ENCODE results near the gene SRXN1. TPM values are rescaled to one million over a fixed set of nuclear protein-coding genes. Genes with fewer than 3 reads are reported as not detected.

The SRXN1 gene
- total RNA-seq, 1 donor from 2014 or later: 15.4 TPM

GRCh38 chr20:676315-676937, 23.4 kb upstream of the SRXN1 start:
- intact Hi-C loops (cut with DNase I): no loop called here
- ATAC-seq (peak; percentile 42), DNase-seq (ENCODE audit: low spot score) (no peak)

DNA sequence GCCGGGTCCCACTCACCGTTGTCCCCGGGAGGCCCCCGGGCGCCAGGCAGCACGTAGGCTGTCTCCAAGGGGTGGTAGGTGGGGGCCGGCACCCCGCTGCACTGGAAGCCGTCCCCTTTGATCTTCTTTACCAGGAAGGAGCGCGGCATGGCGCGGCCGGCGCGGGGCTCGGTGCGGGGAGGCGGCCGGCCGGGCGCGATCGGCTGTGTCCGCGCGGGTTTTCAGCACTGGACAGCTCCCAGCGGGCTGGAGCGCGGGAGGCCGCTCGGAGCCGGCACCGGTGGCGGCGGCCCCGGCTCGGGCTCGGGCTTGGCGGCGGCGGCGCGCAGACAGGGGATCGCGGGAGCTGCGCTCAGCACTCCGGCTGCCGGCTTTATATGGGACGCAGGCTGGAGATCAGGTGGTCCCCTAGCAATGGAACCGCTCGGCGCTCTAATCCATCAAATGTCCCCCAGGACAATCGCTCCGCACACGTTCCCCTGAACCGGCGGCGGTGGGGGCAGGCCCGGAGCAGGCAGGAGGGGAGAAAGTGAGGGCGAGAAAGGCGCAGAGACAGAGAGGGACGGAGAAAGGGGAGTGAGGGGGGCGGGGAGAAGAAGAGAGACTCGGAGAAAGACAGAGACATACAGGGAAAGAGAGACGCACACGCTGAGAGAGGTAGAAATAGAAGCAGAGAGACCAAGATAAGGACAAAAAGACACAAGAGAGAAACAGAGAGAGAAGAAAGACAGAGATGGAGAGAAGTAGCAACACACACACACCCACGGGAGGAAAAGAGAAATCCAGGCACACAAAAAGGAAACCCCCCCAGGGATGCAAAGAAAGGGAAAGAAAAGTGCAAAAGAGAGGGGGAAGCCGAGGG, 22.7 kb upstream of the SRXN1 start, which contains the start of gene SCRT2:
Gene SCRT2, minus strand, starts transcription at position 350 of the 862 bp plus-strand sequence. Its CDS starts 201 bp downstream, at position 149.
- intact Hi-C loops (cut with DNase I): no loop called here
- DNase-seq (ENCODE audit: low spot score) (peak; percentile 90), ATAC-seq (peak; percentile 90)

DNA sequence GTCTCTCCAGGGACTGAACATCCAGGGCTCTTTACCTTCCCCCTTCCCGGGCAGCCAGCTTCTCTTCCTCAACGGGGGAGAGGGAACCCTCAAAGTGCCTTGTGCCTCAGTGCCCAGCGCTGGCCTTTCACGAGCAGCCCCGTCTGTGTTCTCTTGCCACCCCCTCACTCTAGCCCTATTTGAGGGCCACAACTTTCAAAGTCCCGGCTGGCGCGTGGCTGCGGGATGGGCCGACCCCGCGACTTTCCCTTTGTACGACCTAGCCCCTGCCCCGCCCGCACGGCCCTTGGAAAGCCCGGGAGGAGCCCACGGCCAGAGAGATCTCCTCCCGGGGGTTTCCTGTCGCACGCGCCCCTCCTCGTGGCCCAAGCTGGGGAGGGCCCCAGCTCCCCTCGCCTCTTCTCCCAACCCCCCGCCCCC, 22.0 kb upstream of the SRXN1 start:
- DNase-seq (ENCODE audit: low spot score): no peak
- ATAC-seq: no peak
- intact Hi-C loops (cut with DNase I): no loop called here

DNA sequence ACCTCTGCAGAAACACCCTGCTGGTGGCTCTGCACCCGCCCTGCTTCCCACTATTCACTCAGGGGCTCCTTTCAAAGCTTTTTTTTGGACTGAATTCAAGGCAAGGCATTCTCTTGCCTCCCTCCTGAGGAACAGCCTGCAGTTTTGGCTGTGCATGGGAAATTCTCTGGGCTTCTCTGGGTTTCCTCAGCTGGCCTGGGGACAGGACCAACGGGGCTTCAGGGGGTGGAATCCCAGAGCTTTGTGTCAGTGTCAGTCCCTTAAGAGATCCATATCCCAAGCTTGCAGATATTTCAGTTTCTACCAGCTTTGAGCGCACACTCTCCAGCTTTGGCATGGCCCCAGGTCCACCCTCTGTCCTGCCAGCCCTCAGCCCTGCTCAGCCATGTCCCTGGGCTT, 20.6 kb upstream of the SRXN1 start:
- no peak for DNase-seq (ENCODE audit: low spot score)
- no peak for ATAC-seq
- intact Hi-C loops (cut with DNase I): no loop called here

DNA sequence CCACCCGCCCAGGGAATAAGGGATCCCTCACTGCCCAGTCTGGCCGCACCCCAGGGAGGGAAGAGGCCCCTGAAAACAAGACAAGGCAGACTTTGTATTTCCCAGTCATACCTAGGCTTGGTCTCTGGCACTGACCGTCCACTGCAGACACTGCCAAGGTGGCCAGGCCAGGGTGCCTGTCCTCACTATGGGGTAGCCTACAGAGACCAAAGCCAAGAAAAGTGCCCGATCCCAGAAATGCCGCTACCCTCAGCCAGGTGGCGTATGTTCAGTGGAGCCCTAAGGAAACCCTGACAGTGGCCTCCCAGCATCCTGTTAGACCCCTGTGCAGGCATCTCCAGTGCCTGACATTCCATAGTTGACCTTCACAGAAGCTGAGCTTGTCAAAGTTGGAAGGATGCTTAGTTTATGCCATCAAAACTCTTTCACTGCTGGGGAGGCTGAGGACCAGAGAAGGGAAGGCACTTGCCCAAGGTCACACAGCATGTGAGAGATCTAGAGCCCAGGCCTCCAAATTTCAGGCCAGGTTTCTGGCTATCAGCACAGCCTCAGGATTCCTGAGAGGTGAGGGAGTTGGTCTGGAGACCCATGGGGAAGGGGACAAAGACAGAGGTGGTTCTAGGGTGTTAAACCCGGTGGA, 20.1 kb upstream of the SRXN1 start:
- intact Hi-C loops (cut with DNase I): no loop called here
- ATAC-seq: no peak
- DNase-seq (ENCODE audit: low spot score): no peak

DNA sequence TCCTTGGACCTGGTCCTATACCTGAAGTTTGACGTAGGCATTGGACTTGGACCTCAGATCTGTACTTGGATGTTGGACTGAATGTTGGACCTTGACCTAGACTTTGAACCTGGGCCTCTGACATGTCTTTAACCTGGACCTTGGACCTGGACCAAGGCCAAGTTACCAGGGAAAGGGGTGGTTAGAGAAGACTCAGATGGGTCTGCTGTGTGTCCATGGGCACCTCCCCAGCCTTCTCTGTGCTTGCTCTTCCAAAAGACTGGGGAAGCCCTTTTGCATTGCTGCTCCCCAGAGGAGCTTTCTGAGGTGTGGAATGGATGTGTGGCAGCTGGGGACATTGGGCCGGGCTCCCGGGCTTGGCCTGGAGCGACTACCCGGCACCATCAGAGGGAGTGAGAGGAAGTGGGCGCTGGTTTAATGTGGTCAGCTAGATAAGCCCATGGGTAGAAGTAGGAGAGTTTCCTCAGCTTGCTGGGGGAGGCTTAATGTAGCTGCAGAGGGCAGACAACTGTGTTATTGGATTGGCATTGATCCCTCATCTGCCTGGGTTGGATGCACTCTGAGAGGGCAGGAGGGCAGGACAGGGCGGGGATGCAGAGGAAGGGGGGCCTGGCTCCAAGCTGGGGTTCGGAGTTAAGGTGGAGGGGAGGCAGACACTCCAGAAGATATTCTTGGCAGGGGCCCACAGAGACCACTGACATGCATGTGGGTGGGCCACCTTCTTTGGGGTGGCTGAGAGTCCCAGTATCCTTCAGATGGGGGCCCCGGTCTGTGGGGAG, 18.4 kb upstream of the SRXN1 start:
- no peak for DNase-seq (ENCODE audit: low spot score)
- intact Hi-C loops (cut with DNase I): no loop called here

GRCh38 chr20:669573-669972, 16.6 kb upstream of the SRXN1 start:
- ATAC-seq (no peak), DNase-seq (ENCODE audit: low spot score) (no peak)
- intact Hi-C loops (cut with DNase I): no loop called here

More for the DNA sequence above, 18.4 kb upstream of the SRXN1 start:
- no peak for ATAC-seq

DNA sequence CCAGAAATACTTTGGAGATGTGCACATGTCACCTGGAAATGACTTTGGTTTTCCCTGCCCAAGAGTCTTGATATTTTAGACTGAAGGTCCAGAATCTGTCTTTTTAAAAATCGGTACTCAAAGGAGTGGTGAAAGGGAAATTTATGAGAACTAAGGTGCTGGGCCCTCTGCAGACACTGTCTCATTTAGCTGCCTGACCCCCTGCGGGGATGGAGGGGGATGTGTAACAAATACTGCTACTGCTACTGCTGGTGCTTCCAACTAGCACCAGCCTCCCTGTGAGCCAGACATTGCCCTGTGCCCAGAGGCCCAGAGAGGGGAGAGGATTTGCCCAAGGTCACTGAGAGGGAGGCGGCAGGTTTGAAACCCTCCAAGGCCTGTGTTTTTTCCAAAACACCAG, 15.6 kb upstream of the SRXN1 start:
- ATAC-seq (no peak), DNase-seq (ENCODE audit: low spot score) (no peak)
- intact Hi-C loops (cut with DNase I): no loop called here

DNA sequence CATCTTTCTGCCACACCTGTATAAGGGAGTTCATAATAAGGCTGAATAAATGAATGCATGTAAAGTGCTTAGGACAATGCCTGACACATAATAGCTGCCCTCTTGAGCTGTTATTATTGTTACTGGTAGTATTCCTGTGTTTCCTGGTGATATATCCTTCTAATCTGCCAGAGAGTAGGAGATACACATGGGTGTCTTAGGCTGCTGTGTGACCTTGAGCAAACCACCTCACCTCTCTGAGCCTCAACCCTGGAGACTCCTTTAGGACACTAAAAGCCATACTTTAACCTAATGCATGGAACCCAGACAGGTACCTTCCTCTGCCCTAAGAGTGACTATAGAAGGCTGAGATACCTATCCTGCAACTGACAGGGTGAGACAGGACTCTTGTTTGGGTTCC, 15.1 kb upstream of the SRXN1 start:
- ATAC-seq: no peak
- intact Hi-C loops (cut with DNase I): no loop called here

DNA sequence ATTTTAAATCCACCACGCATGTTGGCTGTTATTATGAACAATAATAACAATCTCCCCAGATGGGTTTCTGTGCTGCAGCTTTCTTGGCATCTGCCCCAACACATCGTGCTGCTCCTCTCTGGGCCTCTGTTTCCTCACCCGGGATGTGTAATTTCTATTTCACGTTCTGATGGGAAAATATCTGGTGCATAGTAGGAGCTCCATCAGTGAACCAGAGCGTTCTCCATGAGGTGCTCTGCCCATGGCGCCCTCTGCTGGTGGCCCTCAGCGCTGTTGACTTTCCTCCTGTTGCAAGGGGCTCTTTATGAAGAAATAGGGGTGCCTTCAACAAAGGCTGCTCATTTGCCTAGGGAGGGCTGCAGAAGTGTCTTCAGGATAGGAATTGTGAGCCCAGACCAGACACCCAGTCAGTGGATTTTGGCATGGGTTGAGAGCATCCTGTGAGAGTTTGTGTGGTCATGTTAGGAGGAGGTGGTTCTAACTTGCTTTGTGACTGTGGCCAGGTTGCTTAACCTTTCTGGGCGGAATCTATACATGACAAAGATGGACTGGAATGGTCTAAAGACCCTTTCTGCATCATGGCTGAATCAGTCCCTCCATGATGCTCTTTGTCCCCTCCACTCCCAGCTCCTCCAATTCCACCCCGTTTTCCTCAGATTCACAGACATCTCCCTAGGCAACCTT, 14.5 kb upstream of the SRXN1 start:
- ATAC-seq (no peak), DNase-seq (ENCODE audit: low spot score) (peak; percentile 72)
- intact Hi-C loops (cut with DNase I): no loop called here

More for the DNA sequence above, 15.1 kb upstream of the SRXN1 start:
- no peak for DNase-seq (ENCODE audit: low spot score)

GRCh38 chr20:666877-667276, 13.9 kb upstream of the SRXN1 start:
- DNase-seq (ENCODE audit: low spot score) (no peak), ATAC-seq (no peak)
- intact Hi-C loops (cut with DNase I): no loop called here

DNA sequence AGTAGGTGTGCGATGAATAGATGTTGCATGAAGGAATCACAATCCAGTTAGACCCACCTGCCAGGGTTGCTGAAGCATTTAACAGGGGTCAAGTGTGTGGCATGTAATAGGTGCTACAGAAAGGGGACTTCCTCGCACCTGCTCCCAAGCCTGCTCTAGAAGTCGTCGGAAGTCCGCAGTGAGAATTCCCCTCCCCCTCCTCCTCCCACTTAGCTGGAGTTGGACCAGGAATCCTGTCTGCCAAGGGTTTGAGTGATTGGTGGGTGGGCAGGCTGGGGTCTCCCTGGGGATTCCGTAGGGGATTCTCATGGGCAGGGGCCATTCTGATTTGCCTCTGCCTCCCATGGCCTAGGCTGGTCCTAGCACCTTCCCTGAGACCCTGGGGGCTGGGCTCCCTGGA, 12.3 kb upstream of the SRXN1 start:
- intact Hi-C loops (cut with DNase I): no loop called here
- DNase-seq (ENCODE audit: low spot score) (no peak), ATAC-seq (no peak)

- DNase-seq (ENCODE audit: low spot score): no peak
- ATAC-seq: no peak
- intact Hi-C loops (cut with DNase I): no loop called here
These were observed 11.6 kb upstream of the SRXN1 start for GRCh38 chr20:664576-664975.

DNA sequence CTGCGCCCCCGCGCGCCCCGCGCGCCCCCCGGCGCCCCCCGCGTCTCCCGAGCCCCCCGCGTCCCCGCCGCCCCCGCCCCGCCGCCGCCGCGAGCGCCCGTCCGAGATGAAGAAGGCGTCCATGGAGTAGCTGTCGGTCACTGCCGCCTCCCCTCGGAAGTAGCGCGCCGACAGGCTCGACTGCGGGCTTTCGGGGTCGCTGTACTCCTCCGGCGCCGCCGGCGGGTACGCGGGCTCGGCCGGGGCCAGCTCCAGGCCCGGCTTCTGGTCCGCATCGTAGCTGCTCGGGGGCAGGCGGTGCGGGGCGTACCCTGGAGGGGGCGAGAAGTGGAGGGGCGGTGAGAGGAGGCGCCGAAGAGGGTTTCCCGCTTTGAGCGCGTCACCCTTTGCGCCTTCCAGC, 11.2 kb upstream of the SRXN1 start:
- no peak for DNase-seq (ENCODE audit: low spot score)
- no peak for ATAC-seq
- intact Hi-C loops (cut with DNase I): no loop called here

- no peak for ATAC-seq
- intact Hi-C loops (cut with DNase I): no loop called here
- no peak for DNase-seq (ENCODE audit: low spot score)
These were observed 10.5 kb upstream of the SRXN1 start for GRCh38 chr20:663315-664090.

DNA sequence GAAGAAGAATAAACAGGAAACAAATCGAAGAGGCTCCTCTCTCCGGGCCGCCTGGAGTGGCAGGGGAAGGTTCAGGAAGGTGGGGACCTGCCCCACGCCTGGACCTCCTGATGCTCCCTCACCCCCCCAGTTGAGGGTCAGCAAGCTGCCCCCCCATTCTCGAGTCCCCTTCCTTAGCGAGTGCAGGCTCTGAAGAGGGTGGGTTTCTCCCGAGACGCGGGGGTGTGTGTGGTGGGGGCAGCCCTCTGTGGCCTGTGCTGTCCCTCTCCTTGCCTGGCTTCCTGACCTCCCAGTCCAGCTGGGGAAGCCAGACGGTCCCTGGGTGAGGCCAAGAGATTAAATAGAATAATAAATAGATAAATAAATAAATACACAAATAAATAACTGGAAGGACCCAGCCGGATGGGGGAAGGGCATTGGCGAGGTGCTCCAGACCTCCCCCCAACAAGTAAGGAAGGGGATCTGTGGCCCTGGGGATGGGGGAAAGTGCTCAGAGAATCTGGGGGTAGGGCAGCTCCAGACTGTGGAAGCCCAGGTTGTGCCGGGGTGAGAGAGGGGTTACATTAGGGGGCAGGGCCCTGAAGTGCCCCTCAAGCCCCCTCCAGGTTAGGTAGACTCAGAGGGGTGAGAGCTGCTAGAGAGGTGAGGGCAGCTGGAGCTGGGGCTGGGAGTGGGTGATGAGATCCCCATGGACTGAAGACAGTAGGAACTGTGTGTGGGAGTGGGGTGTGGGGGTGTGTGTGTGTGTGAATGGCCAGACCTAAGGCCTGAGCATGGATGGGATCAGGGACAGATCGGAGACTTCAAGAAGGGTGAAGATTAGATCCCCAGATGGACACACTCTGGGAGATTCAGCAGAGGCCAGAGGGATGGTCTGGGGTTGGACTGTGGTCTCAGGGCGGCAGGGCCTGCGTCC, 9.5 kb upstream of the SRXN1 start:
- DNase-seq (ENCODE audit: low spot score) (no peak), ATAC-seq (no peak)
- intact Hi-C loops (cut with DNase I): no loop called here
